GM19193 (cell line): ENCODE data around the gene GMCL1.
A peak's percentile ranks its signal among the peaks of the same experiment; 100 is the strongest.

Source experiments
- POLR2A ChIP-seq: IDR thresholded peaks from 4 replicates; pipeline ENCODE4 v1.6.1; 2011; ENCODE audit not compliant: insufficient read depth, insufficient read length; ENCODE audit errors: extremely low read depth

GMCL1 gene, protein sequence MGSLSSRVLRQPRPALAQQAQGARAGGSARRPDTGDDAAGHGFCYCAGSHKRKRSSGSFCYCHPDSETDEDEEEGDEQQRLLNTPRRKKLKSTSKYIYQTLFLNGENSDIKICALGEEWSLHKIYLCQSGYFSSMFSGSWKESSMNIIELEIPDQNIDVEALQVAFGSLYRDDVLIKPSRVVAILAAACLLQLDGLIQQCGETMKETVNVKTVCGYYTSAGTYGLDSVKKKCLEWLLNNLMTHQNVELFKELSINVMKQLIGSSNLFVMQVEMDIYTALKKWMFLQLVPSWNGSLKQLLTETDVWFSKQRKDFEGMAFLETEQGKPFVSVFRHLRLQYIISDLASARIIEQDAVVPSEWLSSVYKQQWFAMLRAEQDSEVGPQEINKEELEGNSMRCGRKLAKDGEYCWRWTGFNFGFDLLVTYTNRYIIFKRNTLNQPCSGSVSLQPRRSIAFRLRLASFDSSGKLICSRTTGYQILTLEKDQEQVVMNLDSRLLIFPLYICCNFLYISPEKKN

DNA sequence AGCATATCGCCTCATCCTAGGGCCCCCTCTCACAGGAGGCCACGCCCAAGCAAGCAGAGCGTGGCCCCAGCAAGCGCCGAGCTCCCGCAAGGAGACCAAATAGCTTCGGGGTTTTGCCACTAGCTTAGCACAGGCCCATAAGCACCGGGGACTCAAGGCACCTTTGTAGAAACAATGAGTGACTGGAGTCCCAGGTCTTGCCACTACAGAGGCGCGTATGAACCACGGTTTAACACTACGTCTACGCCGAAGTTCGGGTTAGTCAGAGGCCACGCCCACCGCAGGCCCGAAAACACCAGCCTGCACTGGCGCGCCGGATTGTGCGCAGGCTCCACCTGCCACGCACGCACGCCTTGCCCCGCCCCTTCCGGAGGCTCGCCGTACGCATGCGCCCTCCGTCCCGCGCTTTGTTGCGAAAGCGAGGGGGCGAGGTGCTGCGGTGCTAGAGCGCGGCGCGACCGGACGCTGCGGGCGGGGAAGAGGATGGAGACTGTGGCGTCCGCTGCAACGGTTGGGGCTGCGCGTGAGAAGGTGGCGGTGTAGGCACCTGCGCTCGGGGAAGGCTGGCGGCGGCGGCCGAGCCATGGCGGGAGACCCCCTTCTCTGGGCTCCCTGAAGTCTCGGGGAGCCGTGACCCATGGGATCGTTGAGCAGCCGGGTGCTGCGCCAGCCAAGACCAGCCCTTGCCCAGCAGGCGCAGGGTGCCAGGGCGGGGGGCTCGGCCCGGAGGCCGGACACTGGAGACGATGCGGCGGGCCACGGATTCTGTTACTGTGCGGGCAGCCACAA, at the start of gene GMCL1:
TSS of gene GMCL1 (plus strand) at position 405 of the 789 bp plus-strand sequence. CDS start at position 638, 233 bp downstream.
- peak; percentile 83 for TF ChIP-seq POLR2A

DNA sequence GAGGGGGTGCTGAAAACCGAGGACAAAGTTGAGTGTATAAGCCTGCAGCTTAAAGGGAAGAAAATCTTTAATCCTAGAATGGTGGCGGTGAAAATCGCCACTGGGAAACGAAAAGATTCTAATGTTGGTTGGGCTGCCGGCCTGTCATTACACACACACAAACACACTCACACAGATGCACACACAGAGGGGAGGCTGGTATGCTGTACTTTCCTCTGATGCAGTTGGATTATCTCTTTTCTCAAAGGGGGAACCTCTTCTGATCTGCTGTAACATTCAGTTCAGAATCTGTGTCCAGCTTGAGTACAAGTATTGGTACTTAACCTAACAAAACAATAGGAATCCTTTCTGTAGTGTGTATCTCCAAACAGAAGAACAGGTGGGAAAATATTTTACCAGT, 48.5 kb upstream of the GMCL1 start:
- TF ChIP-seq POLR2A: no peak

DNA sequence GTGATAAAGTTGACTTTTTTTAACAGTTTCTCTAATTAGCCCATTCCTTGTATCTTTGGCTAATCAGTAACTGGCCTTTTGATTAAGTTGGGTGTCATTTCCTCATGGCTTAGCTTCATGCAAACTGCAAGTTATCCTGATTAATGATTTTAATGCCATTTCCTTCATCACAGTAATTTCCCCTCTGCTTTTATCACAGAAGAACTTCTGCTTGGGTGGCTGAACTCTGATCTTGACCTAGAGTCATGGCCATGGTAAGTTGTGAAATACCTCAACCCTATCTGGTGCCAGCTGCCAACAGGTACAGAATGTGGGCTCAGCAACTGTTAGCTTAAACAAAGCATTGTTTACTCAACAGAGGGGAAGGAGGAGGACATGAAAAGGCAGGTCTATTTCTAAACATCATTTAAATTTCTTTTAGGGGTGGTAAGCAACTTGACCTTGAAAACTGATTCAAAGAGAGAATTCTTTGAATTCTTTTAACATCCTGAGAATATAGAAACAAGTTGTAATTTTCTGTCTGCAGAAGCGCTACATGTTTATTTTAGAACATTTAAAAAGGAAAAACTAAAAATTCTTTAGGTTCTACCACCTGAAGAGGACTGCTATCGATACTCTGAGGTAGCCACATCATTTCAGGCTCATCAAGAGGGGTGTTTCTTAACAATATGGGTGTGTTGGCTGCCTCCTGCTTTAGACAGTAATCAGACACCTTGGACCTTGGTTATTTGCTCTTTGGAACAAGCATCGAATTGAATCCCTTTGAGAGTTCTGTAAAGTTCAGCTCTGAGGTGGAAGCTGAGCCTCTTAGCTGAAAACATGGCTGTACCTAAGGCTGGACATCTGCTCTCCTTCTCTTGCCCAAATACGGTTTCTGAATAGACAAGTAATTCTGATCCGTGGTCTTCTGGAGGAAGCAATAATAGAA, 47.9 kb upstream of the GMCL1 start:
- no peak for TF ChIP-seq POLR2A

DNA sequence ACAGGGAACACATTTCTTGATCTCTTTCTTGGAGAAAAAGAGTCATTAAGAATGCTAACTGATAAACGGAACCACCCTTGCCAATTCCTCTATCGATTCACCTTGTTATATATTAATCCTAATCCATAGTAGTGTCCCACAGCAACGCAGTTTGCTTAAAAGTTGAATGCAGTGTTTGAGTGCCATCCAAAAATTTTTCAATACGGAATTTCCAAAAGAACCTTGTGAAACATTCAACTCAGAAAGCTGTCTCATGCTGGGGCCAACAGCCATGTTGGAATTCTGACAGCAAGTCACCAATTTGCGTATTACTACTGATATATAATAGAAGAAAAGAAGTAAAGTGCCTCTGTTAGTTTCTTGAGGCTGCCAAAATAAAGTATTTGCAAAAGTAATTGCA, 45.2 kb upstream of the GMCL1 start:
- no peak for TF ChIP-seq POLR2A

DNA sequence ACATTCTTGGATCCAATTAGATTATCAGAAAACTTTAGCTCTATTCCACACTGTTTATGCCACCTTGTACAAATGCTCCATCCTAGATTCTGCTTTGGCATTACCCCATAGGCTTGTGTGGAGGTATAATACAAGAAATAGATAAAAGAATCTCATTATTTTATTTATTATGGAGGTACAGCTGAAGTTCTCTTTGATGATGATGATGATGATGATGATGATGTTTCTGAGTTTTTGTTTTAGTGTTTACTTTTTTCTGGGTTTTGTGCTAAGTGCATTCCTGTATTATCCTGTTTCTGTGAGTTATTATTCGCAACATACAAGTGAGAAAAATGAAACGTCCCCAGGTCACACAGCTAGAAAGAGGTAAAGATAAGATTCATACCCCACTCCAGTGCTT, 44.1 kb upstream of the GMCL1 start:
- TF ChIP-seq POLR2A: no peak

DNA sequence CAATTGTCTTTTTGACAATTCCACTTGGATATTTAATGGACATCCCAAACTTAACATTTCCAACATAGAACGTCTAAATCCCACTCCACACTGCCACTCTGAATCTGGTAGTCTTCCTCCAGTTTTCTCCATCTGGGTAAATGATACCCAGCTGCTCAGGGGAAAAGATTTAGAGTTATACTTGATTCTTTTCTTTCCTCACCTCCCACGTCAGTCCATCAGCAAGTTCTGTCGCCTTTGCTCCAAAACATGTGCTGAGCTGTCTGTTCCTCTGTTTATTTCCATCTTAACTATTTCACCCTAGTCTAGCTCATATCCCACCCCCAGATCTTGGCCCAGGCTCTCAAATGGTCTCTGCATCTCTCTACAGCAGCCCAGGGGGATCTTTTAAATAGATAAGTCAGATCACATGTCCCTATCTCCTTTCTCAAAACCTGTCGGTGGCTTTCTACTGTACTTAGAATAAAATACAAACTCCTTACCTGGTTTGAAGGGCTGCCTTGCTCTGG, 43.4 kb upstream of the GMCL1 start:
- TF ChIP-seq POLR2A: no peak

DNA sequence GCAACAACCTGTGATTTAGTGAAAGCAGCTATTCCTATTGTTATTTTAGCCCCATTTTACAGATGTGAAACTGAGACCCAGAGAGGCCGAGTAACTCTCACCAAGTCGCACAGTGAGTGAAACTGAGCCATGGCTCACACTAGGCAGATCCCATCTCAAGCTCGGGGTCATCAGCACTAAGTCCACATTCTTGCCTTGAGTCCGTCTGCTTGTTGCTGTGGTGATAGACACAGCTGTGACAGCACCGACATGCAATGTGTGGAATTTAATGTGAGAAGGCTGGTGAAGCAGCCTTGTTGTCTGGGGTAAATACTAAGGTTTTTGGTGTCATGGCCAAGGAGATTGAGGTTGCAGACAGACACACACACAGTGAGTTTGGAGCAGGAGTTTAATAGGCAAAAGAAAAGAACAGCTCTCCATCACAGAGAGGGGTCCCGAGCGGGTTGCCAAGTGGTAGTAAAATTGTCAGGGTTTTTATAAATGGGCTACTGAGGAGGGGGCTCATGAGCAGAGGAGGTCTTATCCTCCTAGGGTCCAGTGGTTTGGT, 40.2 kb upstream of the GMCL1 start:
- TF ChIP-seq POLR2A: peak; percentile 33

DNA sequence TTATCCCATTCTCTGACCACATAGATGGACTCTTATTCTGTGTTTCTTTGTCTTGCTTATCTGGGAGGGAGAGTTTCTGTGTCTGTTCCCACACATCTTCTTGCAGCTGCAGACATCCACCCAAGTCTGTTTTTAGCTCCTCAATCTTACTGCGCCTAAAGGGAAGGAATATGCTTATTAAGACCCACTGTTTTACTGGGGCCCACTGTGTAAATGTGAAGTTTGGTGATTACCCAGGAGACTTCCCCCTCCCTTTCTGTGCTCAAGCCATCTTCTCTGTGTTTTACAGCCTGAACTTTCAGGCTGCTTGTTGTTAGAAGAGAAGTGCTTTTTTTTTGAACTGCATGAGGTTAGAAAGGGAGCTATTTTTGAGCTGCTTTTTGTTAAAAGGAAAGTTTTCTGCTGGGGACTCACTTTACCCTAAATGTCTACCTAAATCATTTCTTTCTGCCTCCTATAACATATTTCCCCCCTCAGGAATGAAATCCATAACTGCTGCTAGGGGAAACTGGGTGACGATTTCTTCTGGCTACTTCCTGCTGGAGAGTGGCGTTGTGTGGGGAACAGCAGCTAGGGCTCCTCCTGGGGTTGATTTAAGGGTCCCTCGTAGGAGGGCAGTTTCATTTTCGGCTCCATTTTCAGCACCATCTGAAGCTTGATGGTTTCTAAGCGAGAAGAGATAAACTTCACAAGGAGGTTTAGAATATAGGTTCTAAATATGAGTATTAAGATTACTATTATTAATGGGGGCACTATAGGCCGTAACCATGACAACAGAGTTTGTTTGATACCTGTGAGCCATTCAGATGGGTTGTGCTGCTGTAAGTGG, 39.5 kb upstream of the GMCL1 start:
- TF ChIP-seq POLR2A: no peak

DNA sequence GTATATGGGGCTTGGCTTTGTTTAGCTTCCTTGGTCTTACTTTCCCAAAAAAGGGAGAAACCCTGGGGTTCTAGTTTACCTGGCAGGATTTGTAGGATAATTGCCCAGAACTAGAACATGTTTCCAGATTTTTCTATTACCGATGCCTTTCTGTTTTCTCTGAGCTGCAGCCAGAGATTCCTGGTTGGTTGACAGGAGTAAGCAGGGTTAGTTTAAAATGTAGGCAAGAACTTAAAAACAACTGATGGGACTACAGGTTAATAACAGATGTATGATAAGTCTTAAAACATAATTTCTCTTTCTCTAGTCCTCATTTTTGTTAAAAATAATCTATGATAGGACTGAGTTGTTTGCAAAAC, 38.9 kb upstream of the GMCL1 start:
- TF ChIP-seq POLR2A: no peak

DNA sequence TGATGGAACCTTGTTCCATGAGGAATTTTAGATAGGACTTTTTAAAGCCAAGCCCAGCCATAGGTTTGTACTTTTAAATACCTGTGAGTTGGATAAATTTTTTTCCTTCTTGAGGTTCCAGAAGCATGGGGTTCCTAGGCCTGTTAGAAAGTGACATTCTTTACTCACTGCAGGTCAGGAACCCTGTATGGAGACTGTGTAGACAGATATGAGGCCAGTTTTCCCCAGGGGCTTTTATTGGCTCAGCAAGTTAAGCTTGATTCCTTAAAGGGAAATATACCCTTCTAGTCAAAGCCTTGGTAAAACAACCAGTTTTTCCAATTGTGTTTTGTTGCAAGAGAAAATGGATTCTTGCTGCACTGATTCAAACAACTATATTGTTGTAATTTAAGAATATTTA, 38.4 kb upstream of the GMCL1 start:
- no peak for TF ChIP-seq POLR2A

DNA sequence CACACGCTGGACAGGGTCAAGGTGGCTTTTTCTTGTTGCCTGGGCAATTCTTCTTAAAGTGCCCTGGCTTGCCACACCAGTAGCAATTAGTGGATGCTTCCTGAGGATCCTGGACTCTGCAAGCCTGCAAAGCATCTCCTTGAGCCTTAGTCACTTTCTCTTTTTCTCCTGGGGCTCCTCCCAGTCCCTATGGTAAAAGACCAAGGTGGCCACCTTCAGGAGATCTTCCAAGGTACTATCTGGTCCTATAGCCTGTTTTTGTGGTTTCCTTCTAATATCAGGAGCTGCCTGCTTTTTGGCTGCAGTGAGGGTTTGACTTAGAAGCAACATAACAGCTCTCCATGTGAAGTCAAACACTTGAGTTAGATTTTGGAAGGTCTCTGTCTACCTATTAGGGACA, 33.3 kb upstream of the GMCL1 start:
- TF ChIP-seq POLR2A: no peak

DNA sequence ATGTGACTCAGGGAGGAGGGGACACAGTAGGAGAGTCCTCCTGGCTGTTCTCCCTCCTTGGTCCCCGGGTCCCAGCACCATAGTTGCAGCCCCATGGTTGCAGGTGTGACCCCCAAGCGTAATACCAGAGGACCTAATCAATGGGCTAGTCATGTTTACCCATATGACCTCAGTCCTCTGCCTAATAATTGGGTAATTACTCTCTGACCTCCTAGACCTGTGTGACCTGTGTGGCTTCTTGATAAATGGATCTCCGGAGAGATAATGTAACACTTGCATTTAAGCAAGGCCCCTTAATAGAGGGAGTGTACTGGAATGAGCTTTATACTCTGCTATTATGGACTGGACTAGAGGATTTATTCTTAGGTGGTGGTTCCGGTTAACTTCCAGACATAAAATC, 32.2 kb upstream of the GMCL1 start:
- TF ChIP-seq POLR2A: no peak

DNA sequence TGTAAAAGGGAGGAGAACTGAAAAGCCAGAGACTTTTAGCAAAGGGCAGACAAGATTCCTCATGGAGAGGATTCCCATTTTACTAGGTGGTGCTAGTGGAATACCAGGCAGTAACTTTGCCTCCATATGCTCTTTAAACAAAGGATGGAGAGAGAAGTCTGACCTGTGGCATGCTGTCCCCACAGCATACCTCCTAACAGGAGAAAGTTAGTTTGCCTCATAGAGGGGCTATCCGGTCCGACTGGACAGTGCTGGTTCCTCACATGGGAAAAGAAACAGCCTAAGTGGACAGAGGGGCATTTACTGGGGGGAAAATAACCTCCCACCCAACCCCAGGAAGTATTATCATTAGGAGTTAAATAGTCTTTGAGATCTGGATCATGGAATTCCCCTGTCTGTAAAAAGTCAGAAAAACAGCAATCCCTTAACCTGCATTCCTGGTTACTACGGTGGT, 31.6 kb upstream of the GMCL1 start:
- TF ChIP-seq POLR2A: no peak
